Parathyroid adenoma (tissue), 2 donors: ENCODE results near the gene DPYSL5.
"Not testable (repeated sequence)": the region's sequence is repeated elsewhere in the genome, so short reads cannot be mapped to it uniquely, and the experiment has no call there.

Experiments
- H2AFZ ChIP-seq: fragments of 300-600 bp; sonication (generic); one replicate; pipeline ENCODE4 v1.7.0; 2017; ENCODE audit warnings: antibody characterized with exemption, mild to moderate bottlenecking
- H3K27ac ChIP-seq: fragments of 300-600 bp; sonication (generic); one replicate; pipeline ENCODE4 v1.7.0; 2017
- H3K27me3 ChIP-seq: fragments of 300-600 bp; sonication (generic); one replicate; pipeline ENCODE4 v1.7.0; 2017; ENCODE audit warnings: low read length; ENCODE audit not compliant: control insufficient read depth, insufficient read depth
- H3K36me3 ChIP-seq: fragments of 300-600 bp; sonication (generic); one replicate; pipeline ENCODE4 v1.7.0; 2017; ENCODE audit warnings: low read length; ENCODE audit not compliant: control insufficient read depth, insufficient read depth
- H3K4me1 ChIP-seq: fragments of 300-600 bp; sonication (generic); one replicate; pipeline ENCODE4 v1.7.0; 2017; ENCODE audit warnings: control low read depth
- H3K4me2 ChIP-seq: fragments of 300-600 bp; sonication (generic); one replicate; pipeline ENCODE4 v1.7.0; 2017; ENCODE audit warnings: low read length
- H3K4me3 ChIP-seq: fragments of 300-600 bp; sonication (generic); one replicate; pipeline ENCODE4 v1.7.0; 2017; ENCODE audit warnings: low read depth, low read length
- H3K79me2 ChIP-seq: fragments of 300-600 bp; sonication (generic); one replicate; pipeline ENCODE4 v1.7.0; 2017; ENCODE audit warnings: control low read depth
- H3K9ac ChIP-seq: fragments of 300-600 bp; sonication (generic); one replicate; pipeline ENCODE4 v1.7.0; 2017; ENCODE audit warnings: mild to moderate bottlenecking
- H3K9me3 ChIP-seq: fragments of 300-600 bp; sonication (generic); one replicate; pipeline ENCODE4 v1.7.0; 2017; ENCODE audit warnings: low read length; ENCODE audit not compliant: control insufficient read depth
- TF ChIP-seq, protein P1 (sequence below): fragments of 300-600 bp; sonication (generic); IDR thresholded peaks from one replicate; pipeline ENCODE4 v1.7.0; 2017; ENCODE audit warnings: antibody characterized with exemption, mild to moderate bottlenecking
- donor health status: primary hyperparathyroidism.

The DPYSL5 gene

DNA sequence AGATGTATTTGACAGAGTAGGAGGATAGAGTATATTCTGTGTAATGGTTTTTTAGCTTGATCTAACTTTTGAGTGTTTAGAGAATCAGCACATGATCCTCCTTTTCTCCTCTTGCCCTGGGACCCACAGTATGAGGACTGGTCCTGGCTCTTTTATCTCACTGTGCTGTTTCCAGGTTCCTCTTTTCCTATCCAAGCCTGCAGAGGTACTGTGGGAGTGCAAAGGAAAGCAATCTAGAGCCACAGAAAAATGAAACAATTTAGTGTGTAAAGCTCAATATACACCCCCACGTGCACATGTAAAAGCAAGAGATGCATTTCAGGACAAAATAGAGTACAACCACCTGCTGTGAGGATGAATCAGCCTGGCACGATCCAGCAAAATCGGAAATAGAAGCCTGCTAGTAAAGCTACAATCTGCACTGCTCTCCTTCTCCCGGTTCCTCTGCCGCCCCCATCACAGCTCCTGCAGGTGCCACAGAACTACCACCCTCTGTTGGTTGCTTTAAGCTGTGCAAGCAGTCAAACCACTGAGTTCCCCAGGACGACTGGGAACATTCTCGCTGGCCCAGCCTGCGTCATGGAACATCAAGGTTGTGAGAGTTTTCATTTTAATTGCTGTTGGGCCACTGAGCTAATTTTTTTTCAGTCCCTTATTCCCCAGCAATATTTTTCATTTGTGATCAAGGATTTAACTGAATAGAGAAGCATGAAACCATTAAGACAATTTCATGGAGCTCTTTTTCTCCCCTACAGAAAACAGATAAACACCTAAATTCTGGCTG lies 74.7 kb downstream of the DPYSL5 start:
- no peak overlapping the region for H3K4me2 ChIP-seq
- no peaks in the 10 kb centered on the region for H3K79me2 ChIP-seq
- H3K9me3 ChIP-seq, result no peaks in the 10 kb centered on the region
- no peaks in the 10 kb centered on the region for H3K27me3 ChIP-seq
- H3K27ac ChIP-seq, result no peak overlapping the region
- H3K4me1 ChIP-seq, result no peaks in the 10 kb centered on the region
- no peaks in the 10 kb centered on the region for H3K36me3 ChIP-seq
- peak overlapping the region; percentile 27 for H2AFZ ChIP-seq
- H3K9ac ChIP-seq, result no peak overlapping the region
- no peak overlapping the region for H3K4me3 ChIP-seq
- TF ChIP-seq, protein P1, sequence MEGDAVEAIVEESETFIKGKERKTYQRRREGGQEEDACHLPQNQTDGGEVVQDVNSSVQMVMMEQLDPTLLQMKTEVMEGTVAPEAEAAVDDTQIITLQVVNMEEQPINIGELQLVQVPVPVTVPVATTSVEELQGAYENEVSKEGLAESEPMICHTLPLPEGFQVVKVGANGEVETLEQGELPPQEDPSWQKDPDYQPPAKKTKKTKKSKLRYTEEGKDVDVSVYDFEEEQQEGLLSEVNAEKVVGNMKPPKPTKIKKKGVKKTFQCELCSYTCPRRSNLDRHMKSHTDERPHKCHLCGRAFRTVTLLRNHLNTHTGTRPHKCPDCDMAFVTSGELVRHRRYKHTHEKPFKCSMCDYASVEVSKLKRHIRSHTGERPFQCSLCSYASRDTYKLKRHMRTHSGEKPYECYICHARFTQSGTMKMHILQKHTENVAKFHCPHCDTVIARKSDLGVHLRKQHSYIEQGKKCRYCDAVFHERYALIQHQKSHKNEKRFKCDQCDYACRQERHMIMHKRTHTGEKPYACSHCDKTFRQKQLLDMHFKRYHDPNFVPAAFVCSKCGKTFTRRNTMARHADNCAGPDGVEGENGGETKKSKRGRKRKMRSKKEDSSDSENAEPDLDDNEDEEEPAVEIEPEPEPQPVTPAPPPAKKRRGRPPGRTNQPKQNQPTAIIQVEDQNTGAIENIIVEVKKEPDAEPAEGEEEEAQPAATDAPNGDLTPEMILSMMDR, result peak; percentile 63

DNA sequence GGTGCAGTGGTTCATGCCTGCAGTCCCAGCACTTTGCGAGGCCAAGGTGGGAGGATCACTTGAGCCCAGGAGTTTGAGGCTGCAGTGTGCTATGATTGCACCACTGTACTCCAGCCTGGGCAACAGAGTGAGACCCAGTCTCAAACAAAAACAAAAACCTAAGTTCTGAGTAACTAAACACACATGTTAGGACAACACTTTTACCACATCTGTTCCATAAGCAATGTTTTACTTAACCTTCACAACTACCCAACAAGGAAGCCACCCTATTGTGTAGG lies 75.2 kb downstream of the DPYSL5 start:
- not testable (repeated sequence) for H3K27ac ChIP-seq, H3K9ac ChIP-seq, H3K36me3 ChIP-seq, H2AFZ ChIP-seq, H3K4me3 ChIP-seq, H3K9me3 ChIP-seq, H3K79me2 ChIP-seq, H3K27me3 ChIP-seq, H3K4me1 ChIP-seq, H3K4me2 ChIP-seq

DNA sequence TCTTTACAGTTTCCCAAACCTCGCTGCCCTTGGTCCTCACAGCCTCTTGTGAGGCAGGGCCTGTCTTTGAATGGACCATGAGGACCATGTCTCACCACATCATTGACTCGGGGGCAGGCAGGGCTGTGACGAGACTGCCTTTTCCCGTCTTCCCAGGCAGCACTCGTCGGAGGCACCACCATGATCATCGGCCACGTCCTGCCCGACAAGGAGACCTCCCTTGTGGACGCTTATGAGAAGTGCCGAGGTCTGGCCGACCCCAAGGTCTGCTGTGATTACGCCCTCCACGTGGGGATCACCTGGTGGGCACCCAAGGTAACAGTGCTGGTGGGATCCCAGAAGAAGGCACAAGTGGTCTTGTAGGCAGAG lies 76.8 kb downstream of the DPYSL5 start:
- no peaks in the 10 kb centered on the region for H3K79me2 ChIP-seq
- no peak overlapping the region for H3K27ac ChIP-seq
- no peak overlapping the region for H3K4me2 ChIP-seq
- no peak overlapping the region for H2AFZ ChIP-seq
- H3K4me3 ChIP-seq, result no peak overlapping the region
- no peaks in the 10 kb centered on the region for H3K27me3 ChIP-seq
- H3K4me1 ChIP-seq, result no peaks in the 10 kb centered on the region
- H3K36me3 ChIP-seq, result no peaks in the 10 kb centered on the region
- no peak overlapping the region for H3K9ac ChIP-seq
- no peaks in the 10 kb centered on the region for H3K9me3 ChIP-seq
- TF ChIP-seq, protein P1, result no peak

DNA sequence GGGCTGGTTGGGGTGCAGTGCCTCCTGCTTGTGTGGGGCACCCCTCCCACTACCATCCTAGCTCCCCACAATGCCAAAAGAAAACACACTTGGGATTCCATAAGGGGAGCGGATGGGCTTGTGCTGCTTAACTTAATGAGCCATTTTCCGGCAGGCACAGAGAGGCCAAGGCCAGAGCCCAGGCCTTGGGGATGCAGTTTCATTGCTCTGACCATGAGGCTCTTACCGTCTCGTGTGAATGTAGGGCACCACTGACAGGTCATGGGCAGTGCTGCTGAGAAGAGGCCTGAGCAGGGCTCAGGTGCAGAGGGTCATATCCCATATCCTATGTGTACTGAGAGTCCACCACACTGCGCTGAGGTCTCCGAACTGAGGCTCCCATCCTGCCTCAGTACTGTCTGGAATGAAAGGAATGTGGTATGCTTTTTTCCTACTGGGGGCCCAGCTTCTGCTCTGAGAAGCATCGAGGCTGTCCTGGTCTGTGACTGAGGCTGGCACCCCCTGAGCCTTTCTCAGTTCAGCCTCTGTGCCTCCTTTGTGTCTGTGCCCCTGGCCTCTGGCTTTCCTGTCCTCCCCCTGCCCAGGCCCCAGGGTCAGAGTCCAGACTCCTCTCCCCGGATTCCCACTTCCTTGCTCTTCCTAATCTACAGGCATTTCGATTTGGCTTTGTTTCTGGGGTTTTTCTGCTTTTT lies 77.3 kb downstream of the DPYSL5 start:
- Histone ChIP-seq H3K27ac (no peak overlapping the region), H3K27me3 (no peaks in the 10 kb centered on the region), H3K9ac (no peak overlapping the region), H3K79me2 (no peaks in the 10 kb centered on the region), H2AFZ (no peak overlapping the region), H3K9me3 (no peaks in the 10 kb centered on the region), H3K4me1 (no peaks in the 10 kb centered on the region), H3K4me3 (no peak overlapping the region), H3K4me2 (no peak overlapping the region), H3K36me3 (no peaks in the 10 kb centered on the region)
- TF ChIP-seq, protein P1, result no peak

DNA sequence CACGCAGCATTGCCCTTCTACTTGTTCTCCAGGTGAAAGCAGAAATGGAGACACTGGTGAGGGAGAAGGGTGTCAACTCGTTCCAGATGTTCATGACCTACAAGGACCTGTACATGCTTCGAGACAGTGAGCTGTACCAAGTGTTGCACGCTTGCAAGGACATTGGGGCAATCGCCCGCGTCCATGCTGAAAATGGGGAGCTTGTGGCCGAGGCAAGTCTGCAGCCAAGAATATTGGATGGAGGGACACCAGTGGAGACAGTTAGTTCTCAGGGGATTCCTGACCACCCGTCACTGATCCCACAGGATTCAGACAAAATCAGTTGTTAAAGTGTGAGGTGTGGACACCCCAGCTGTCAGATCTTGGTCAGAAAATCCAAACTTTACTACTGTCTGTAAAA lies 79.3 kb downstream of the DPYSL5 start:
- Histone ChIP-seq H3K4me2 (no peak overlapping the region), H3K4me1 (no peaks in the 10 kb centered on the region), H3K36me3 (no peaks in the 10 kb centered on the region), H3K4me3 (no peak overlapping the region), H3K27me3 (no peaks in the 10 kb centered on the region), H2AFZ (no peak overlapping the region), H3K27ac (no peak overlapping the region), H3K9me3 (no peaks in the 10 kb centered on the region), H3K79me2 (no peaks in the 10 kb centered on the region), H3K9ac (no peak overlapping the region)
- TF ChIP-seq, protein P1, result no peak
